ENCODE measurements around the gene ANKRD16.

DNA sequence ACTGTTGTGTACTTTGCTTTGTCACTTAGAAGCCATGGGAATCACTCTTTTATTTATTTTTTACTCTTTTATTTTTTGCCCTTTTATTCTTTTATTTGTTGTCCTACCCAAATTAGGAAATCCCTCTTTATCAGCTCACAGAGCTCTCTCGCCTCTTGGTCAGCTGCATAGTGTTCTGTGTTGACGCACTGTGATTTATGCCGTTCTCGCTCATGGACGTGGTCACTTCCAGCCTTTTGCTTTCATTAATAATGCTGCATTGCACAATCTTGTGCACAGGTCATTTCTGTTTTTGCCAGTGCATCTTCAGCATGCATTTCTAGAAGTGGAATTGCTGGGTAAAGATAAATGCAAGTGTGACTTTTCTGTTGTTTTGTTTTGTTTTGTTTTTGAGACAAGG lies 42.7 kb upstream of the ANKRD16 start:
- TF ChIP-seq, protein P1, sequence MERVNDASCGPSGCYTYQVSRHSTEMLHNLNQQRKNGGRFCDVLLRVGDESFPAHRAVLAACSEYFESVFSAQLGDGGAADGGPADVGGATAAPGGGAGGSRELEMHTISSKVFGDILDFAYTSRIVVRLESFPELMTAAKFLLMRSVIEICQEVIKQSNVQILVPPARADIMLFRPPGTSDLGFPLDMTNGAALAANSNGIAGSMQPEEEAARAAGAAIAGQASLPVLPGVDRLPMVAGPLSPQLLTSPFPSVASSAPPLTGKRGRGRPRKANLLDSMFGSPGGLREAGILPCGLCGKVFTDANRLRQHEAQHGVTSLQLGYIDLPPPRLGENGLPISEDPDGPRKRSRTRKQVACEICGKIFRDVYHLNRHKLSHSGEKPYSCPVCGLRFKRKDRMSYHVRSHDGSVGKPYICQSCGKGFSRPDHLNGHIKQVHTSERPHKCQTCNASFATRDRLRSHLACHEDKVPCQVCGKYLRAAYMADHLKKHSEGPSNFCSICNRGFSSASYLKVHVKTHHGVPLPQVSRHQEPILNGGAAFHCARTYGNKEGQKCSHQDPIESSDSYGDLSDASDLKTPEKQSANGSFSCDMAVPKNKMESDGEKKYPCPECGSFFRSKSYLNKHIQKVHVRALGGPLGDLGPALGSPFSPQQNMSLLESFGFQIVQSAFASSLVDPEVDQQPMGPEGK (CRISPR knock-in tag; IDR thresholded peaks at IDR 0.05; ENCODE audit: borderline replicate concordance), result no peak
- no peak for TF ChIP-seq ZFP3 (CRISPR knock-in tag; IDR thresholded peaks at IDR 0.05)
- TF ChIP-seq ZFP30 (CRISPR knock-in tag; IDR thresholded peaks at IDR 0.05), result no peak

All from SK-N-SH treated with all-trans-retinoic acid at 6 μM for 48 hours (cell line).